SK-N-SH treated with all-trans-retinoic acid at 6 μM for 48 hours (cell line): ENCODE results near the gene PRL.

Experiments
- ATAC-seq: fragments of 200-7000 bp; cut with Tn5 transposase; 3 replicates; pipeline ENCODE4 v1.9.1; 2020; ENCODE audit warnings: mild to moderate bottlenecking, moderate library complexity
- ARNTL ChIP-seq: fragments of 450-650 bp; formaldehyde crosslinking; IDR thresholded peaks from 2 replicates; pipeline ENCODE4 v1.5.0; 2020; ENCODE audit warnings: low read depth, mild to moderate bottlenecking, moderate library complexity, borderline replicate concordance
- BACH2 ChIP-seq: fragments of 250-450 bp; sonication (Bioruptor Pico); IDR thresholded peaks from 2 replicates; pipeline ENCODE4 v1.9.0; 2021; ENCODE audit warnings: mild to moderate bottlenecking, borderline replicate concordance
- CREB5 ChIP-seq: fragments of 250-450 bp; sonication (Bioruptor Pico); IDR thresholded peaks from 2 replicates; pipeline ENCODE4 v1.5.1; 2020; ENCODE audit warnings: low read depth, mild to moderate bottlenecking, moderate library complexity
- CSDC2 ChIP-seq: fragments of 250-450 bp; sonication (Bioruptor Pico); IDR thresholded peaks from 2 replicates; pipeline ENCODE4 v1.5.0; 2020; ENCODE audit warnings: mild to moderate bottlenecking, moderate library complexity
- CSRNP3 ChIP-seq: fragments of 250-450 bp; sonication (Bioruptor Pico); IDR thresholded peaks from 2 replicates; pipeline ENCODE4 v1.5.1; 2021; ENCODE audit warnings: mild to moderate bottlenecking, moderate library complexity
- GLIS3 ChIP-seq: fragments of 250-450 bp; sonication (Bioruptor Pico); IDR thresholded peaks from 2 replicates; pipeline ENCODE4 v1.5.0; 2020; ENCODE audit warnings: mild to moderate bottlenecking, moderate library complexity
- ISL1 ChIP-seq: fragments of 250-450 bp; sonication (Bioruptor Pico); IDR thresholded peaks from 2 replicates; pipeline ENCODE4 v2.1.2; 2022; ENCODE audit warnings: mild to moderate bottlenecking, moderate library complexity
- OSR1 ChIP-seq: fragments of 250-450 bp; sonication (Bioruptor Pico); IDR thresholded peaks from 2 replicates; pipeline ENCODE4 v1.8.0; 2022; ENCODE audit warnings: moderate library complexity, mild to moderate bottlenecking, inconsistent platforms
- PATZ1 ChIP-seq: fragments of 250-450 bp; sonication (Bioruptor Pico); IDR thresholded peaks from 2 replicates; pipeline ENCODE4 v1.8.0; 2020; ENCODE audit warnings: mild to moderate bottlenecking, moderate library complexity, borderline replicate concordance
- POU6F1 ChIP-seq: fragments of 250-450 bp; sonication (Bioruptor Pico); IDR thresholded peaks from 2 replicates; pipeline ENCODE4 v1.8.0; 2021; ENCODE audit warnings: low read depth, mild to moderate bottlenecking, moderate library complexity, borderline replicate concordance
- PPARA ChIP-seq: fragments of 250-450 bp; sonication (Bioruptor Pico); IDR thresholded peaks from 2 replicates; pipeline ENCODE4 v1.5.0; 2020; ENCODE audit warnings: mild to moderate bottlenecking, borderline replicate concordance
- RARB ChIP-seq: fragments of 250-450 bp; sonication (Bioruptor Pico); IDR thresholded peaks from 2 replicates; pipeline ENCODE4 v1.8.0; 2021; ENCODE audit warnings: mild to moderate bottlenecking, moderate library complexity
- SNAI2 ChIP-seq: fragments of 250-450 bp; sonication (Bioruptor Pico); IDR thresholded peaks from 2 replicates; pipeline ENCODE4 v1.5.0; 2020; ENCODE audit warnings: mild to moderate bottlenecking, moderate library complexity
- TCF4 ChIP-seq: fragments of 250-450 bp; sonication (Bioruptor Pico); IDR thresholded peaks from 2 replicates; pipeline ENCODE4 v1.8.0; 2021; ENCODE audit warnings: mild to moderate bottlenecking, moderate library complexity, borderline replicate concordance
- TOX ChIP-seq: fragments of 250-450 bp; sonication (Bioruptor Pico); IDR thresholded peaks from 2 replicates; pipeline ENCODE4 v1.8.0; 2021; ENCODE audit warnings: mild to moderate bottlenecking, moderate library complexity, borderline replicate concordance
- ZC3H10 ChIP-seq: fragments of 250-450 bp; sonication (Bioruptor Pico); IDR thresholded peaks from 2 replicates; pipeline ENCODE4 v1.5.1; 2021; ENCODE audit warnings: mild to moderate bottlenecking, moderate library complexity
- ZFP3 ChIP-seq: fragments of 250-450 bp; sonication (Bioruptor Pico); IDR thresholded peaks from 2 replicates; pipeline ENCODE4 v1.5.0; 2020; ENCODE audit warnings: mild to moderate bottlenecking, moderate library complexity
- ZFP30 ChIP-seq: fragments of 450-650 bp; formaldehyde crosslinking; IDR thresholded peaks from 2 replicates; pipeline ENCODE4 v1.5.0; 2022; ENCODE audit warnings: mild to moderate bottlenecking, moderate library complexity
- ZNF565 ChIP-seq: fragments of 450-650 bp; formaldehyde crosslinking; conservative IDR thresholded peaks from 2 replicates; pipeline ENCODE4 v1.5.0; 2020; ENCODE audit warnings: low read depth, mild to moderate bottlenecking, moderate library complexity
- ZNF70 ChIP-seq: fragments of 450-650 bp; formaldehyde crosslinking; IDR thresholded peaks from 2 replicates; pipeline ENCODE4 v1.5.0; 2020; ENCODE audit warnings: mild to moderate bottlenecking, moderate library complexity
- ZNF8 ChIP-seq: fragments of 450-650 bp; formaldehyde crosslinking; IDR thresholded peaks from 2 replicates; pipeline ENCODE4 v1.5.0; 2020; ENCODE audit warnings: mild to moderate bottlenecking, moderate library complexity

PRL gene

GRCh38 chr6:22306741-22307466 lies 10.1 kb upstream of the PRL start (continued):
- TF ChIP-seq ZNF8, result no peak
- TF ChIP-seq ZC3H10 (CRISPR knock-in tag), result no peak
- TF ChIP-seq CSDC2 (CRISPR knock-in tag), result no peak

- no peak for ATAC-seq
- no peak for TF ChIP-seq CREB5 (CRISPR knock-in tag)
- TF ChIP-seq BACH2 (CRISPR knock-in tag), result no peak
- TF ChIP-seq RARB (CRISPR knock-in tag), result no peak
- TF ChIP-seq GLIS3, result no peak
- TF ChIP-seq, all 23 proteins: peak for 0
These were observed 6.0 kb upstream of the PRL start for GRCh38 chr6:22302838-22303237.

- no peak for TF ChIP-seq SNAI2 (CRISPR knock-in tag)
- no peak for TF ChIP-seq ZNF70
- TF ChIP-seq ARNTL (CRISPR knock-in tag), result no peak
- TF ChIP-seq TOX (CRISPR knock-in tag), result no peak
- no peak for TF ChIP-seq PPARA (CRISPR knock-in tag)
- no peak for ATAC-seq
These were observed 3.6 kb upstream of the PRL start for GRCh38 chr6:22300273-22300998.

- TF ChIP-seq ZC3H10 (CRISPR knock-in tag) (no peak), ISL1 (CRISPR knock-in tag) (peak; percentile 74)
- TF ChIP-seq, all 23 proteins: peak for 1
- ATAC-seq, result peak; percentile 57
These were observed 1.6 kb upstream of the PRL start for GRCh38 chr6:22298475-22298890.

- no peak for ATAC-seq
- TF ChIP-seq TCF4 (CRISPR knock-in tag) (peak; percentile 69), ZNF70 (no peak)
These were observed 769 bp downstream of the PRL start for GRCh38 chr6:22296067-22296466.

GRCh38 chr6:22295145-22295544 lies 1.7 kb downstream of the PRL start:
- TF ChIP-seq TCF4 (CRISPR knock-in tag) (no peak), ZNF565 (no peak), PPARA (CRISPR knock-in tag) (no peak), ZNF70 (no peak), ZFP3 (CRISPR knock-in tag) (no peak), PATZ1 (CRISPR knock-in tag) (no peak), ARNTL (CRISPR knock-in tag) (no peak), CSDC2 (CRISPR knock-in tag) (no peak), POU6F1 (CRISPR knock-in tag) (no peak), SNAI2 (CRISPR knock-in tag) (no peak), ZFP30 (CRISPR knock-in tag) (no peak), OSR1 (CRISPR knock-in tag) (no peak), TOX (CRISPR knock-in tag) (no peak), CREB5 (CRISPR knock-in tag) (no peak), CSRNP3 (CRISPR knock-in tag) (no peak)
- ATAC-seq, result no peak
